NCI-H510A (cell line): ENCODE data around the gene SRF.

Experiments
- DNase-seq: peaks from one replicate; lab custom pipeline; 2025; lab: John Stamatoyannopoulos, UW

The SRF gene

DNA sequence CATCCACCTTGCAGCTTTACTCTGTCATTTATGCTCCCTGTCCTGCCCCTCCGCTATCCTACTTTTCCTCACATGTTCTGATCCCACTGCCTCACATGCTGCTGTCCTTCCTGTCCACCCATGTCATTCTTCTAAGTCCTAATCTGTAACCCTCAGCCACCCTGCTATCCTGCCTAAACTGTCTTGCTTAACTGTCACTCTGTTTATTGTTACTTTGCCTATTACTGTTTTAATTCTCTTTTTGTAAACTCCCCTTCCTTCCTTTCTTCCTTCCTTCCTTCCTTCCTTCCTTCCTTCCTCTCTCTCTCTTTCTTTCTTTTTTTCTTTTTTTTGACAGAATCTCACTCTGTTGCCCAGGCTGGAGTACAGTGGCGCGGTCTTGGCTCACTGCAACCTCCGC is 12.4 kb downstream of the SRF start:
- DNase-seq = no peak

DNA sequence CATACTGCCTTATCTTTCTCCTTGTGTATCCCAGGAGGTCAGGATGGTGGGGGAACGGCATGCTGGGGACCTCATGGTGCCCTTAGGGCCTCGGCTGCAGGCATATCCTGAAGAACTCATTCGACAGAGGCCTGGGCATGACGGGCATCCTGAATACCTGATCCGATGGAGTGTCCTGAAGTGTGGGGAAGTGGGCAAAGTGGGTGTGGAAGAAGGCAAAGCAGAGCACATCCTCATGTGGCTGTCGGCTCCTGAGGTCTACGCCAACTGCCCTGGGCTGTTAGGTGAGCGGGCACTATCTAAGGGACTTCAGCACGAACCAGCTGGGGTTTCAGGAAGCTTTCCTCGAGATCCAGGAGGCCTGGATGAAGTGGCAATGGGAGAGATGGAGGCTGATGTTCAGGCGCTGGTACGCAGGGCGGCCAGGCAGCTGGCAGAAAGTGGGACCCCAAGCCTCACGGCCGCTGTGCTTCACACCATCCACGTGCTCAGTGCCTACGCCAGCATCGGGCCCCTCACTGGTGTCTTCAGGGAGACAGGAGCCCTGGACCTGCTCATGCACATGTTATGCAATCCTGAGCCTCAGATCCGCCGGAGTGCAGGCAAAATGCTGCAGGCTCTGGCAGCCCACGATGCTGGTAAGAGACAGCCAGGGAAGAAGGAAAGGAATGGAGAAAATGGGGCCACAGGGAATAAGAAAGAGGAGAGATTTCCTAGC is 13.4 kb downstream of the SRF start:
- DNase-seq = no peak

DNA sequence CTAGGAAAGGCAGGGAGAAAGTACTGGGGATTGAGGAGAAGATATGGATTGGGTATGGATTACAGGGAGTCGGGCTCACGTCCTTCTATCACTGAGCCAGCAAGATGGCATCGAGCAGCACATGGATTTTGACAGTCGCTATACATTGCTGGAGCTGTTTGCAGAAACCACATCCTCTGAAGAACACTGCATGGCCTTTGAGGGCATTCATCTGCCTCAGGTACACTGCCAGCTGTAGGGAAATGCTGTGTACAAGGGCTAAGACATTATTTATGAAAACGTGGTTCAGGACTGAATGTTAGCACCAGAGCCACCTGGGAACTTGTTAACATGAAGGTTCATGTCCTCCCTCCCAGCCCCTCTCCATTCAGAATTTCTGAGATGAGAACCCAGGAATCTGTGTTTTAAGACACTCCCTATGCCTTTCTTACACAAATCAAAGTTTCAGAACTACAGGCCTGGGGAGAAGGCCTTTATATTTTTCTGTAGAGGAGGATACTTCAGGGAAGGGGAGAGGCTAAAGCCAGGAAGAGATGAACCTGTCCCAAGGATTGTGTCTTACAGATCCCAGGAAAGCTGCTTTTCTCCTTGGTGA is 14.4 kb downstream of the SRF start:
- no peak for DNase-seq

DNA sequence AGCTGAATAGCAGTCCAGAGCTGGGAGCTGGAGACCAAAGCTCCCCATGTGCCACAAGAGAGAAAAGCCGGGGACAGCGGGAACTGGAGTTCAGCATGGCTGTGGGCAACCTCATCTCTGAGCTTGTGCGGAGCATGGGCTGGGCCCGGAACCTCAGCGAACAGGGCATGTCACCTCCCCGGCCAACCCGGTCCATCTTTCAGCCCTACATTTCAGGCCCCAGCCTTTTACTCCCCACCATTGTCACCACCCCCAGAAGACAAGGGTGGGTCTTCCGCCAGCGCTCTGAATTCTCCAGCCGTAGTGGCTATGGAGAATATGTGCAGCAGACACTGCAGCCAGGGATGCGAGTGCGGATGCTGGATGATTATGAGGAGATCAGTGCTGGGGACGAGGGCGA is 14.9 kb downstream of the SRF start:
- DNase-seq = no peak

DNA sequence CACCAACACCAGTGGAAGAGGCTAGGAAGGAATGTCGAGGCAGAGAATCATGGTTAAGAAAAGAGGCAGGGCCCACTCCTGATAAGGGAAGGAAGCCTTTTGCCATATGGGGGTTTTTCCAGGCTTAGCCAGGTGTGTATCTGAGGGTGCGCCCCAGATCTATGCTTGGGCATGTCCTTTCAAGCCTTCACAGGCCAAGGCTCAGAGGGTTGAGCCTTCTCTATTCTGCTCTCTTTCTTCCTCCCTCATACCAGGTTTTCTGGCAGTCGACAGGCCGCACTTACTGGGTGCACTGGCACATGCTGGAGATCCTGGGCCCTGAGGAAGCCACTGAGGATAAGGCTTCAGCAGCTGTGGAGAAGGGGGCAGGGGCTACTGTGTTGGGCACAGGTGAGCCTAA is 15.6 kb downstream of the SRF start:
- DNase-seq = no peak

DNA sequence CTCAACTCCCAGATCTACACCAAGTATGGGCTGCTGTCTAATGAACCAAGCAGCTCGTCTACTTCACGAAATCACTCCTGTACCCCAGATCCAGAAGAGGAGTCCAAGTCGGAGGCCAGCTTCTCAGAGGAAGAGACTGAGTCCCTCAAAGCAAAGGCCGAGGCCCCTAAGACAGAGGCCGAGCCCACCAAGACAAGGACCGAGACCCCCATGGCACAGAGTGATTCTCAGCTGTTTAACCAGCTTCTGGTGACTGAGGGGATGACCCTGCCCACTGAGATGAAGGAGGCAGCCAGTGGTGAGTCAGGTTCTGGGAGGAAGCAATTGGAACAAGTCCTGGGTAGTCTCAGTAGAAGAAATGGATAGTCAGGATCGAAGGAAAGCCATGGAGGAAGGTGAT is 16.8 kb downstream of the SRF start:
- no peak for DNase-seq

DNA sequence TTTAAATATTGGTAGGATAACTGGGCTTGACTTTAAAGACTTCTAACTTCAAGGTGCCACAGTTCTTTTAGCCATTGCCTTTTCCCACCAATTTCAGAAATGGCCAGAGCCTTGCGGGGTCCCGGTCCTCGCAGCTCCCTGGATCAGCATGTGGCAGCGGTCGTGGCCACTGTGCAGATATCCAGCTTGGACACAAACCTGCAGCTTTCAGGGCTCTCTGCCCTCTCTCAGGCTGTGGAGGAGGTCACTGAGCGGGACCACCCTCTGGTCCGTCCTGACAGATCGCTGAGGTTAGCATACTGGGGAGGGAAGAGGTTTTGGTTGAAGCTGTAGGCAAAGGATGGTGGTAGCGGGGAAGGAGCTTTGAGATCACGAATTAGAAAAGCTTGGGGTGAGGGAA is 17.4 kb downstream of the SRF start:
- no peak for DNase-seq

DNA sequence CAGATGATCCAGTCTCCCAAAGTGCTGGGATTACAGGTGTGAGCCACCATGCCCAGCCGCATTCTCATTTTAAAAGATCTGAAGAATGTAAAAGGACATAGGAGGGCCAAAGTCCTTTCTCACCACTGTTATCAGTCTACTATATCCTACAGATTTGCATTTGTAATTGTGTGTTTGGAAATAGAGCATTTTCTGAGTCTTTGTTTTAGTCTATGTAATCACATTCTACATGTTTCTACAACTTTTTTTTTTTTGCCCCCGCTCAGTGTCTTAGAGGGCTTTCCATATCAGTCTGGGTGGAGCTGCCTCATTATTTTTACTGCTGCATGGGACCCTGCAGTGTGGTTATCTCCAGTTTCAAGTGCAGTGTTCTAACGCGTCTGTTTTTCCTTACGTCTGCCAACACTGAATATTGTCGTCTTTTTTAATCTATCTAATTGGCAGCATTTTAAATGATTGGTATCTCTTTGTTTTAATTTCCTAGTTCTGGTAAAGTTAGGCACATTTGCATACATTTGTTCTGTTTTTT is 18.8 kb downstream of the SRF start:
- DNase-seq = no peak

DNA sequence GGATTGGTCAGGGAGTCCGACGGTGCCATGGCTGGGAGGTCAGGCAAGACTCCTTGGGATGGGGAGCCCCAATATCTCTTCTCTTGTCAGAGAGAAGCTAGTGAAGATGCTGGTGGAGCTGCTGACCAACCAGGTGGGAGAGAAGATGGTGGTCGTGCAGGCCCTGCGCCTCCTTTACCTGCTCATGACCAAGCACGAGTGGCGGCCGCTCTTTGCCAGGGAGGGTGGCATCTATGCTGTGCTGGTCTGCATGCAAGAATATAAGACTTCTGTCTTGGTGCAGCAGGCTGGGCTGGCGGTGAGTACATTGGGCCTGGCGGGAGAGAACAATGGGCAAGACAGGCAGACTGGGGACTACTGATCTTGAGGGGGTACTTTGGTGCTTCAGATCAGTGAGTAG is 21.8 kb downstream of the SRF start:
- no peak for DNase-seq

DNA sequence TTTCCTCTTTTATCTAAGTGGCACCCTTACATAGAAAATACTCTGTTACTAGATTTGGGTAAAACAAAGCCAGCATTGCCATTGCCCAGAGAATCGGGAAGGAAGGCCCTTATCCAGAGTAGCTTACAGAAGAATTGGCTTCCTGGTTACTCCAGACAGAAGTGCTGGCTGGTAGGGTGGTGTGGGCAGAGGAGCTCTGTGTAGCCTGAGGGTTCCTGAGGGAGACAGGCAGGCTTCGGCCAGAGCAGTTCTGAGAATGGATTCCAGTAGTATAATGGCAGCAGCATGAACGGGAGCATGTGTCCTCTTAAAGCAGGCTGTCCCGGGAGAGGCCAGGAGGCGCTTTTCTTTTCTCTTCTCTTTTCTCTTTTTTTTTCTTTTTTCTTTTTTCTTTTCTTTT is 22.9 kb downstream of the SRF start:
- no peak for DNase-seq

DNA sequence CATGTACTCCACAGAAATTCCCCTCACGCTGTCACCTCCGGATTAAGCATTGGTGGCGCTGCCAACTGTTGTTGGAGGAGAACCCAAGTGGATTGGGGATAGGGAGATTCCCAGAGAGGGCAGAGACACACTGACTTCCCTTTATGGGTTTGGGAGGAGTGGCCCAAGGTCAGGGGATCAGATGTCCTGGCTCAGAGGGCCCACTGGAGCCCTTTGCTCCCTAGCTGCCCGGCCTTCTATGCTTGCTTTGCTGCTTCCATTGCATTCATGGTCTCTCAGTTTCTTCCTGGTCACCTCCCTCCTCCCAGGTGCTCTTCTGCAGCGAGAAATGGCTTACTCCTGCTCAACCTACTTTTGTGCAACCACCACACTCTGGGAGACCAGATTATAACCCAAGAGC is 25.3 kb downstream of the SRF start:
- DNase-seq = no peak

DNA sequence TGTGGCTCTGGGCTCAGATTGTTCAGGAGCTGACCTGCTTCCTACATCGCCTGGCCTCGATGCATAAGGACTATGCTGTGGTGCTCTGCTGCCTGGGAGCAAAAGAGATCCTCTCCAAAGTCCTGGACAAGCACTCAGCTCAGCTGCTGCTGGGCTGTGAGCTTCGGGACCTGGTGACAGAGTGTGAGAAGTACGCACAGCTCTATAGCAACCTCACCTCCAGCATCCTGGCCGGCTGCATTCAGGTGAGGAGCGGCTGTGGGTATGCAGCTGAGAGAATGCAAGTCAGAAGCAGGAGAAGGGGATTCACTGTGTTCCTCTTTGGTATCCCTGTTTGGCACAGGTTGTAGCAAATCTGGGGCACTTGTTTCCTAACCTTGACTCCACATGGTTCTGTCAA is 28.8 kb downstream of the SRF start:
- DNase-seq = no peak

DNA sequence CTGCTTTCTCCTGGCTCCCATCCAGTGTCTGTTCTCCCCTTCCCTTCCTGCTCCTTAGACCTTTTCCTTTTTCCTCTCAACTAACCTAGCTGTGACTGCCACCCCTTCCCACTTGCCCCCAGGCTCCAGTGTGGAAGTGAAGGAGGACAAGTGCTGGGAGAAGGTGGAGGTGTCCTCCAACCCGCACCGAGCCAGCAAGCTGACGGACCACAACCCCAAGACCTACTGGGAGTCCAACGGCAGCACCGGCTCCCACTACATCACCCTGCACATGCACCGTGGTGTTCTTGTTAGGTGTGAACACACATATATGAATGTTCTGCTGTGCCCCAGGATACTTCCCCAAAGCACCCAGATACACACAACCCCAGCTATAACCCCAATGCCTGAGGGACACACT is 29.5 kb downstream of the SRF start:
- no peak for DNase-seq

DNA sequence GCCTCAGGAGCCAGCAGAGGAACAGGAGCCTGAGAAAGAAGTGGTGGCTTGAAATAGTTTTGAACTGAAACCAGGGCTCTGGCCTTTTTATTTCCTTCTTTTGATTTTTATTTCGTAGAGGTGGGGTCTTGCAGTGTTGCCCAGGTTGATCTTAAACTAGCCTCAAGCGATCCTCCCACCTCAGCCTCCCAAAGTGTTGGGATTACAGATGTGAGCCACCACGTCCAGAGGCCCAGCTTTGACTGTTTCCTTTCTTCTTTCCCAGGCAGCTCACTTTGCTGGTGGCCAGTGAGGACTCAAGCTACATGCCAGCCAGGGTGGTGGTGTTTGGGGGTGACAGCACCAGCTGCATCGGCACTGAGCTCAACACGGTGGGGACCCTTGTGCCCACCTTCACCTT is 31.4 kb downstream of the SRF start:
- no peak for DNase-seq

DNA sequence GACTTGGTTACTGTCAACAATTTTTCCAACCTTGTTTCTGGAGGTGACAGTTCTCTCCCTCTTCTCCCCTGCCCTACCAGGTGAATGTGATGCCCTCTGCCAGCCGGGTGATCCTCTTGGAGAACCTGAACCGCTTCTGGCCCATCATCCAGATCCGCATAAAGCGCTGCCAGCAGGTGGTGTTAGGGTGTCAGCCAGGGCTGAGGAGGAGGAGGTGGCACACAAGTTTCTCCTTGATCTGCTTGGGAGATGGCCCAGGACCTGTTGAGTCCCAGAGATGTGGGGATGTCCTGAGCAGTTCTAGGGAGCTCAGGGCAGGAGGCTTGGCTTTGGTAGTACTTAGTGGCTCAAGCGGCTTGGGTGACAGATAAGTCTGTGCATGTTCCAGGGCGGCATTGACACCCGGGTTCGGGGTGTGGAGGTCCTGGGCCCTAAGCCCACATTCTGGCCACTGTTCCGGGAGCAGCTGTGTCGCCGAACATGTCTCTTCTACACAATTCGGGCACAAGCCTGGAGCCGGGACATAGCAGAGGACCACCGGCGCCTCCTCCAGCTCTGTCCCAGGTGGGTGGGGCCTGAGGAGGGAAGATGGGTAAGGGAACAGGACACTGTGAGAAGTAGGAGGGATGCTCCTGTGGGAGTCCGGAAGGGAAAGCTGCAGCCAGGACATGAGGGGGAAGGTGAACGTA is 32.1 kb downstream of the SRF start:
- no peak for DNase-seq

DNA sequence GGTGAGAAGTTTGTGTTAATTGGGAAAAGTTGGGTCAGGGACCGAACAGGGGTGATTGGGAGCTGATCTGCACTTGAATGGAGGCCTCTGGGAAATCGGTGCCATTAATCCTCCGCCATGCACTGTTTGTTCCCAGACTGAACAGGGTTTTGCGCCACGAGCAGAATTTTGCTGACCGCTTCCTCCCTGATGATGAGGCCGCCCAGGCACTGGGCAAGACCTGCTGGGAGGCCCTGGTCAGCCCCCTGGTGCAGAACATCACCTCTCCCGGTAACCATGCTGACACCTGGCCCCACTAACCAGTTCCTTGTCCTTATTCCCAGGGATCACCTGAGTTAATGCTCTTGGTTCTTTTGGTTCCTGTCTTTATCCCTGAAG is 32.6 kb downstream of the SRF start:
- no peak for DNase-seq

DNA sequence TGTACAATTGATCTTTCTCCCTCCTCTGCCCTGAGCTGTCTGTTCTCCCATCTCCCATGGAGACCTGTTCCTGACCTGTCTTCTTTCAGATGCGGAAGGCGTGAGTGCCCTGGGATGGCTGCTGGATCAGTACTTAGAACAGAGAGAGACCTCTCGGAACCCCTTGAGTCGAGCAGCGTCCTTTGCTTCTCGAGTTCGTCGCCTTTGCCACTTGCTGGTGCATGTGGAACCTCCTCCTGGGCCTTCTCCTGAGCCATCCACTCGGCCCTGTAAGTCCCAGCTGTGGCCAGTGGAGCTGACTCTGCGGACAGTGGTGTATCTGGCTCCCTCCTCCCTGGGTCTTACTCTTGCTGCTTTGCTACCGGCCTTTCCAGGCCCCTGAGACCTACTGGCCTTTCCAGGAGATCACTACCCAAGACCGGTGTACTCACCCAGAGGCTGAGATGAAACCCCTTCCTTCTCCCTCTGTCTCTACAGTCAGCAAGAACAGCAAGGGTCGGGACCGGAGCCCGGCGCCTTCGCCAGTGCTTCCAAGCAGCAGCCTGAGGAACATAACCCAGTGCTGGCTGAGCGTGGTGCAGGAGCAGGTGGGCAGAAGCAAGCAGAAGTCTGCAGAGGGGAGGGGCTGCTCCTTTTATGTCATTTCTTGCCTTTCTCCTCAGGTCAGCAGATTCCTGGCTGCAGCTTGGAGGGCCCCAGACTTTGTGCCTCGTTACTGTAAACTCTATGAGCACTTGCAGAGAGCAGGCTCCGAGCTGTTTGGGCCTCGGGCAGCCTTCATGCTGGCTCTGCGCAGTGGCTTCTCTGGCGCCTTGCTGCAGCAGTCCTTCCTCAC is 33.4 kb downstream of the SRF start:
- DNase-seq = no peak

DNA sequence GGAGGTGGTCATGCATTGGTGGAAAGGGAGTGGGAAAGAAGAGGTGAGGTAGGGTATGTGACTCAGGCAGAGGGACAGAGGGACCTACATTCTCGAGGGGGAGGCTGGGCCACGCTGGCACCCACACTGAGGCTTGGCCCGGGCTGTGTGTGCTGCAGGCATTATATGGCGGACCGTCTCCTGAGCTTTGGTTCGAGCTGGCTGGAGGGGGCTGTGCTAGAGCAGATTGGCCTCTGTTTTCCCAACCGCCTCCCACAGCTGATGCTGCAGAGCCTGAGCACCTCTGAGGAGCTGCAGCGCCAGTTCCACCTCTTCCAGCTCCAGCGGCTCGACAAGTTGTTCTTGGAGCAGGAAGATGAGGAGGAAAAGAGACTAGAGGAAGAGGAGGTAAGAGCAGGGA is 34.8 kb downstream of the SRF start:
- DNase-seq = no peak

DNA sequence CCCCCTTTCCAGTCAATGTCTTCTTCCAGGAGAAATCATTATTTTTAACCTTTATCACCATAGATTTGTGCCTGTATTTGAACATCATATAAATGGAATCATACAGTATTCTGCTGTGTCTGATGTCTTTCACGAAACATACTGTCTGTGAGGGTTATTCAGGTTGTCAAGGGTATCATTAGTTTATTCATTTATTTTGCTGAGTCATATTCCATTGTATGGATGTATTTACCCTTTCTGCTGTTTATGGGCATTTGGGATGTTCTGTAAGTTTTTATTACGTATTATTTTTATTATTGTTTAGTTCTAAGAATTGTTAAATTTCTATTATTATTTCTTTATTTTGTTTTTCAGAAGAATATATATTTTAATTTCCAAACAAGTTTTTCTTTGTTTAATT is 36.2 kb downstream of the SRF start:
- DNase-seq = no peak

DNA sequence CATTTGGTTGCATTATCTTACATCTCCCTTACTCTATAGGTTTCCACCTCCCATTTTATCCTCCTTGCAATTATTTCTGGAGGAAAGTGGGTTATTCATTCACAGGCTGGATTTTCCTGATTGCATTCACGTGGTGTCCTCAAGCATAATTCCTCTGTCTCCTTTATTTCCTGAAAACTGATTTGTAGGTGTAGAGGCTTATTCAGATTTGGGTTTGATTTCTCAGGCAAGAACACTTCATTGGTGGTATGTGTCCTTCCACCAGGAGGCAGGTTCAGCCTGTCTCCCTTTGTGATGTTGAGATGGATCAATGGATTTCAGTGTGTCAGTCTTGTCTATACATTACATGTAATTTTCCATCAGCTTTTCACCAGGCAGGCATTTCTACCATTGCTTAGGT is 40.9 kb downstream of the SRF start:
- DNase-seq = no peak

DNA sequence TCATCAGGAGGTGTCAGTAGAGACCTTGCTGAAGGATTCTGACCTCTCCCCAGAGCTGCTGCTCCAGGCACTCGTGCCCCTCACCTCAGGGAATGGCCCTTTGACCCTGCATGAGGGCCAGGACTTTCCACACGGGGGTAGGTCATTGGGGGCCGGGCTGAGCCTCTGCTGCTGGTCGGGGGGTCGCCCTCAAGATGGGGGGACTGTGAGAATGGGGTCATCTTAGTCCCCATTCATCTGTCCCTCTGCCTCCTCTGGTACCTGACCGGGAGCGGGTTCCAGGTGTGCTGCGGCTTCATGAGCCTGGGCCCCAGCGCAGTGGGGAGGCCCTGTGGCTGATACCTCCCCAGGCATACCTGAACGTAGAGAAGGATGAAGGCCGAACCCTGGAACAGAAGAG is 42.4 kb downstream of the SRF start:
- DNase-seq = no peak

DNA sequence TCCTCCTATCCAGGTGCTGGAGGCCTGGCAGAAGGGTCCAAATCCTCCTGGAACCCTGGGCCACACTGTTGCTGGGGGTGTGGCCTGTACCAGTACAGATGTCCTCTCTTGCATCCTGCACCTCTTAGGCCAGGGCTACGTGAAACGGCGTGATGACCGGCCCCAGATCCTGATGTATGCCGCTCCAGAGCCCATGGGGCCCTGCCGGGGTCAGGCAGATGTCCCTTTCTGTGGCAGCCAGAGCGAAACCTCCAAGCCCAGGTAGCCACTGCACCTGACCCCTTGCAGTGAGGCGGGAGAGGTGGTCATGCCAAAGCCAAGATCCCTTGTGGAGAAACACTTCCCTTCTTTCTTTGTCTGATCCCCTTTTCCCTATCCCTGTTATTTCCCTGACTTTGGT is 44.0 kb downstream of the SRF start:
- no peak for DNase-seq

DNA sequence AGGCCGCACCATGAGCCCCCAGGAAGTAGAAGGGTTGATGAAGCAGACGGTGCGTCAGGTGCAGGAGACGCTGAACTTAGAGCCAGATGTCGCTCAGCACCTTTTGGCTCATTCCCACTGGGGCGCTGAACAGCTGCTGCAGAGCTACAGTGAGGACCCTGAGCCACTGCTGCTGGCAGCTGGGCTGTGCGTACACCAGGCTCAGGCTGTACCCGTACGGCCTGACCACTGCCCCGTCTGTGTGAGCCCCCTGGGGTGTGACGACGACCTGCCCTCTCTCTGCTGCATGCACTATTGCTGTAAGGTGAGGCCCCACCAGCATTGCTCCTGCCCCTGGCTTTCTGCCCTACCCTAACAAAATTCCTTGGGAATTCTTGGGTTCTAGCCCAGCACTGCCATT is 45.1 kb downstream of the SRF start:
- DNase-seq = no peak
